ENCODE results near the gene FRAT1.
A peak's percentile ranks its signal among the peaks of the same experiment; 100 is the strongest.
"Not testable (repeated sequence)": the region's sequence is repeated elsewhere in the genome, so short reads cannot be mapped to it uniquely, and the experiment has no call there.

The FRAT1 gene

GRCh38 chr10:97318772-97319651 is at the start of gene FRAT1:
TSS of gene FRAT1 (plus strand) at chr10:97319271. CDS start at chr10:97319454, 183 bp downstream.
- DNase-seq (ENCODE audit: low read depth), result peak; percentile 85

- no peak for DNase-seq (ENCODE audit: low read depth)
These were observed 48.4 kb upstream of the FRAT1 start for GRCh38 chr10:97270523-97271154.

- DNase-seq (ENCODE audit: low read depth), result no peak
These were observed 45.4 kb upstream of the FRAT1 start for GRCh38 chr10:97273700-97274099.

GRCh38 chr10:97274828-97275227 is 44.2 kb upstream of the FRAT1 start:
- DNase-seq (ENCODE audit: low read depth), result no peak

- no peak for DNase-seq (ENCODE audit: low read depth)
These were observed 41.5 kb upstream of the FRAT1 start for GRCh38 chr10:97277551-97277950.

- no peak for DNase-seq (ENCODE audit: low read depth)
These were observed 40.5 kb upstream of the FRAT1 start for GRCh38 chr10:97278491-97278989.

- DNase-seq (ENCODE audit: low read depth), result no peak
These were observed 39.8 kb upstream of the FRAT1 start for GRCh38 chr10:97279121-97279815.

GRCh38 chr10:97280783-97281182 is 38.3 kb upstream of the FRAT1 start:
- DNase-seq (ENCODE audit: low read depth), result no peak

GRCh38 chr10:97290076-97290475 is 29.0 kb upstream of the FRAT1 start:
- not testable (repeated sequence) for DNase-seq (ENCODE audit: low read depth)

GRCh38 chr10:97290576-97291356 is 28.3 kb upstream of the FRAT1 start:
- not testable (repeated sequence) for DNase-seq (ENCODE audit: low read depth)

- DNase-seq (ENCODE audit: low read depth), result no peak
These were observed 27.5 kb upstream of the FRAT1 start for GRCh38 chr10:97291357-97292096.

GRCh38 chr10:97292097-97292861 is 26.8 kb upstream of the FRAT1 start, which contains the start of gene ARHGAP19:
TSS of gene ARHGAP19 (minus strand) at chr10:97292637. CDS start at chr10:97292627, 10 bp downstream.
- peak; percentile 87 for DNase-seq (ENCODE audit: low read depth)

GRCh38 chr10:97292862-97293198 is 26.2 kb upstream of the FRAT1 start:
- DNase-seq (ENCODE audit: low read depth), result no peak

- DNase-seq (ENCODE audit: low read depth), result no peak
These were observed 21.4 kb upstream of the FRAT1 start for GRCh38 chr10:97297556-97298222.

- DNase-seq (ENCODE audit: low read depth), result no peak
These were observed 20.9 kb upstream of the FRAT1 start for GRCh38 chr10:97298223-97298571.

GRCh38 chr10:97300980-97301379 is 18.1 kb upstream of the FRAT1 start:
- DNase-seq (ENCODE audit: low read depth), result no peak

- DNase-seq (ENCODE audit: low read depth), result no peak
These were observed 16.8 kb upstream of the FRAT1 start for GRCh38 chr10:97302088-97302791.

GRCh38 chr10:97307441-97307840 is 11.6 kb upstream of the FRAT1 start:
- no peak for DNase-seq (ENCODE audit: low read depth)
